Measurements from ENCODE around the gene PKDREJ. TPM values are rescaled to one million over a fixed set of nuclear protein-coding genes. Genes with fewer than 3 reads are reported as not detected.

PKDREJ gene
- total and polyA plus RNA-seq, 2 of the 4 experiments (the other 2 are of a cell fraction) = 0.02 TPM; not detected in 1

DNA sequence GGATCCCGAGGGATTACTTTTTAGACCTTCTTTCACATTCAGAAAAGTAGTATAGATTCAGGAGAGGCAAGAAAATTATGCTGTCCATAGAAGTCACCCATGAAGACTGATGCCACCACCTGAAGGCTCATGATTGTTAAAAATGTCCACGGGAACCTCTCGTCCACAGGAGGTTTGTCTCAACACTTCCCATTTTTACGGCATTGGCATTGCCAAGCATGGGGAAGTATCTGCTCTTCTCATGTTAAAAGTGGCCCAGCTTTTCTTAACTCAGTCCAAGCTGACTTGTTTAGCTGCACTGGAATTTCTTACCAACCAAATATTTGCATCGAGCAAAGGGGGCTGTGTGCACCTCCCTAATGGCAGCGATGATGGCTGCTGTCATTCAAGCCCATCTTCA lies 22.6 kb downstream of the PKDREJ start:
- no peak overlapping the region for H2AK5ac ChIP-seq (ENCODE audit: low read depth, low read length)
- no peak overlapping the region for H3K27ac ChIP-seq (ENCODE audit: insufficient read depth, low read length)
- no peak overlapping the region for H2AK9ac ChIP-seq (replicated peaks; ENCODE audit: low read depth, low read length, poor library complexity)
- H3K79me1 ChIP-seq (ENCODE audit: low read depth in 1 of 2, low read length in 2 of 2) = peaks cover 0 to 6% of the 10 kb centered on the region in 2 experiments; a peak in 2 of 4 replicates
- no peak overlapping the region for H4K91ac ChIP-seq (ENCODE audit: insufficient read depth, low read depth, low read length)
- no peak for DNase-seq
- H2BK20ac ChIP-seq (ENCODE audit: low read depth, low read length) = no peak overlapping the region
- H3K56ac ChIP-seq (ENCODE audit: extremely low read depth, insufficient read depth, low read length) = no peak overlapping the region
- peaks cover 28% of the 10 kb centered on the region for H3K36me3 ChIP-seq (ENCODE audit: control insufficient read depth, insufficient read depth, low read length)
- no peak overlapping the region for H2BK5ac ChIP-seq (ENCODE audit: low read depth, low read length, poor library complexity, severe bottlenecking)
- no peak overlapping the region for H4K5ac ChIP-seq (ENCODE audit: low read depth, low read length)
- H3K9ac ChIP-seq (ENCODE audit: low read depth, low read length) = no peak overlapping the region
- dilution Hi-C loops (cut with HindIII; ENCODE audit: low sequenced_read_pairs, unreplicated experiment) = no loop called here
- ChIA-PET POLR2A (ENCODE audit: unreplicated experiment) (no interaction called here), CTCF (no interaction called here)
- no peaks in the 10 kb centered on the region for H3K27me3 ChIP-seq (ENCODE audit: control insufficient read depth, insufficient read depth, low read length)
- no peak overlapping the region for H3K4me2 ChIP-seq (ENCODE audit: low read depth, low read length)
- H4K8ac ChIP-seq (ENCODE audit: low read depth in 2 of 2, low read length in 2 of 2) = no peak overlapping the region
- H3K18ac ChIP-seq (ENCODE audit: low read depth, low read length) = no peak overlapping the region
- H3K9me3 ChIP-seq (ENCODE audit: control insufficient read depth, insufficient read depth, low read length) = no peaks in the 10 kb centered on the region
- H3K9me1 ChIP-seq (ENCODE audit: insufficient read depth, low read length) = peaks cover 7% of the 10 kb centered on the region
- no peak overlapping the region for H2AFZ ChIP-seq (replicated peaks; ENCODE audit: low read length, poor library complexity)
- H3K4me1 ChIP-seq (ENCODE audit: control insufficient read depth, insufficient read depth, low read length) = peaks cover 4% of the 10 kb centered on the region
- no peak overlapping the region for H3K23ac ChIP-seq (ENCODE audit: low read depth, low read length)
- intact Hi-C loops (cut with micrococcal nuclease) = no loop called here
- WGBS, 2 experiments (ENCODE audit: extremely low coverage in 2 of 2, insufficient read length in 1 of 2) = 100% methylated on average over 2 of the region's 6 CpGs; no CpG with 5 or more reads in 1 of the 2 experiments
- no peak overlapping the region for H3K4ac ChIP-seq (ENCODE audit: low read depth, low read length)
- no peak for TF ChIP-seq MAZ (IDR thresholded peaks at IDR 0.05; ENCODE audit: borderline replicate concordance, low read depth, low read length)
- TF ChIP-seq, protein P1, sequence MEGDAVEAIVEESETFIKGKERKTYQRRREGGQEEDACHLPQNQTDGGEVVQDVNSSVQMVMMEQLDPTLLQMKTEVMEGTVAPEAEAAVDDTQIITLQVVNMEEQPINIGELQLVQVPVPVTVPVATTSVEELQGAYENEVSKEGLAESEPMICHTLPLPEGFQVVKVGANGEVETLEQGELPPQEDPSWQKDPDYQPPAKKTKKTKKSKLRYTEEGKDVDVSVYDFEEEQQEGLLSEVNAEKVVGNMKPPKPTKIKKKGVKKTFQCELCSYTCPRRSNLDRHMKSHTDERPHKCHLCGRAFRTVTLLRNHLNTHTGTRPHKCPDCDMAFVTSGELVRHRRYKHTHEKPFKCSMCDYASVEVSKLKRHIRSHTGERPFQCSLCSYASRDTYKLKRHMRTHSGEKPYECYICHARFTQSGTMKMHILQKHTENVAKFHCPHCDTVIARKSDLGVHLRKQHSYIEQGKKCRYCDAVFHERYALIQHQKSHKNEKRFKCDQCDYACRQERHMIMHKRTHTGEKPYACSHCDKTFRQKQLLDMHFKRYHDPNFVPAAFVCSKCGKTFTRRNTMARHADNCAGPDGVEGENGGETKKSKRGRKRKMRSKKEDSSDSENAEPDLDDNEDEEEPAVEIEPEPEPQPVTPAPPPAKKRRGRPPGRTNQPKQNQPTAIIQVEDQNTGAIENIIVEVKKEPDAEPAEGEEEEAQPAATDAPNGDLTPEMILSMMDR (conservative IDR thresholded peaks at IDR 0.05; ENCODE audit: low read depth, low read length) = no peak
- no peak for TF ChIP-seq CHD1 (IDR thresholded peaks at IDR 0.05; ENCODE audit: low read depth, low read length)
- no peak for TF ChIP-seq POLR2A (IDR thresholded peaks at IDR 0.05; ENCODE audit: low read depth, low read length)
- TF ChIP-seq, protein P2, sequence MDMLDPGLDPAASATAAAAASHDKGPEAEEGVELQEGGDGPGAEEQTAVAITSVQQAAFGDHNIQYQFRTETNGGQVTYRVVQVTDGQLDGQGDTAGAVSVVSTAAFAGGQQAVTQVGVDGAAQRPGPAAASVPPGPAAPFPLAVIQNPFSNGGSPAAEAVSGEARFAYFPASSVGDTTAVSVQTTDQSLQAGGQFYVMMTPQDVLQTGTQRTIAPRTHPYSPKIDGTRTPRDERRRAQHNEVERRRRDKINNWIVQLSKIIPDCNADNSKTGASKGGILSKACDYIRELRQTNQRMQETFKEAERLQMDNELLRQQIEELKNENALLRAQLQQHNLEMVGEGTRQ (IDR thresholded peaks at IDR 0.05; ENCODE audit: low read depth, low read length) = no peak
- no peak for TF ChIP-seq MXI1 (IDR thresholded peaks at IDR 0.05; ENCODE audit: borderline replicate concordance, low read depth, low read length)
- H2BK15ac ChIP-seq (ENCODE audit: low read depth, low read length) = no peak overlapping the region
- in situ Hi-C loops (cut with MboI; ENCODE audit: low sequenced_read_pairs) = no loop called here
- BruUV-seq (replicated peaks) = TSS peak; percentile 4
- H3K4me3 ChIP-seq (ENCODE audit: insufficient read depth, low read depth, low read length) = no peak overlapping the region
- no peak overlapping the region for H2BK120ac ChIP-seq (ENCODE audit: low read depth, low read length)
- no peaks in the 10 kb centered on the region; the same call in 1 of the 2 replicates for H4K20me1 ChIP-seq (ENCODE audit: insufficient read depth, low read length)
- ATAC-seq (ENCODE audit: low read depth) = no peak
- H3K14ac ChIP-seq (replicated peaks; ENCODE audit: low read depth, low read length) = no peak overlapping the region
